ENCODE measurements around the gene COQ7. TPM values are rescaled to one million over a fixed set of nuclear protein-coding genes. Genes with fewer than 3 reads are reported as not detected.

COQ7 gene
- total and polyA plus RNA-seq, 2 of the 4 experiments (the other 2 are of a cell fraction), result 10.9 to 13.6 TPM

GRCh38 chr16:19077879-19078278 is 10.5 kb downstream of the COQ7 start:
- Histone ChIP-seq H4K20me1 (ENCODE audit: insufficient read depth, low read length) (no peaks in the 10 kb centered on the region), H3K27me3 (ENCODE audit: control insufficient read depth, insufficient read depth, low read length) (no peaks in the 10 kb centered on the region), H3K27ac (ENCODE audit: insufficient read depth, low read length) (no peak overlapping the region), H3K9ac (ENCODE audit: low read depth, low read length) (no peak overlapping the region), H2BK15ac (ENCODE audit: low read depth, low read length) (no peak overlapping the region), H3K56ac (ENCODE audit: extremely low read depth, insufficient read depth, low read length) (no peak overlapping the region), H3K4me3 (ENCODE audit: insufficient read depth, low read depth, low read length) (no peak overlapping the region), H3K4me2 (ENCODE audit: low read depth, low read length) (no peak overlapping the region), H3K18ac (ENCODE audit: low read depth, low read length) (no peak overlapping the region), H3K9me3 (ENCODE audit: control insufficient read depth, insufficient read depth, low read length) (no peaks in the 10 kb centered on the region), H2AK5ac (ENCODE audit: low read depth, low read length) (no peak overlapping the region), H4K5ac (ENCODE audit: low read depth, low read length) (no peak overlapping the region), H3K36me3 (ENCODE audit: control insufficient read depth, insufficient read depth, low read length) (peaks cover 15% of the 10 kb centered on the region), H4K8ac (ENCODE audit: low read depth in 2 of 2, low read length in 2 of 2) (no peak overlapping the region), H2AK9ac (replicated peaks; ENCODE audit: low read depth, low read length, poor library complexity) (no peak overlapping the region), H2AFZ (replicated peaks; ENCODE audit: low read length, poor library complexity) (no peak overlapping the region), H3K23ac (ENCODE audit: low read depth, low read length) (no peak overlapping the region), H2BK120ac (ENCODE audit: low read depth, low read length) (no peak overlapping the region), H3K4ac (ENCODE audit: low read depth, low read length) (no peak overlapping the region), H3K9me1 (ENCODE audit: insufficient read depth, low read length) (no peaks in the 10 kb centered on the region), H2BK5ac (ENCODE audit: low read depth, low read length, poor library complexity, severe bottlenecking) (no peak overlapping the region), H2BK20ac (ENCODE audit: low read depth, low read length) (no peak overlapping the region), H3K4me1 (ENCODE audit: control insufficient read depth, insufficient read depth, low read length) (peaks cover 2% of the 10 kb centered on the region; the same call in 1 of the 2 replicates), H3K14ac (replicated peaks; ENCODE audit: low read depth, low read length) (no peak overlapping the region), H3K79me1 (ENCODE audit: low read depth in 1 of 2, low read length in 2 of 2) (no peaks in the 10 kb centered on the region; a peak in 1 of 4 replicates), H4K91ac (ENCODE audit: insufficient read depth, low read depth, low read length) (no peak overlapping the region)
- intact Hi-C loops (cut with micrococcal nuclease), result no loop called here
- TF ChIP-seq NFE2L2 (IDR thresholded peaks at IDR 0.05; ENCODE audit: low read depth, low read length) (no peak), MAFK (IDR thresholded peaks at IDR 0.05; ENCODE audit: low read depth, low read length) (no peak), RFX5 (IDR thresholded peaks at IDR 0.05; ENCODE audit: low read depth, low read length) (no peak), USF2 (IDR thresholded peaks at IDR 0.05; ENCODE audit: low read depth, low read length) (no peak), CEBPB (IDR thresholded peaks at IDR 0.05; ENCODE audit: low read depth, low read length) (no peak), BHLHE40 (IDR thresholded peaks at IDR 0.05; ENCODE audit: low read depth, low read length) (no peak), CHD1 (IDR thresholded peaks at IDR 0.05; ENCODE audit: low read depth, low read length) (no peak), POLR2A (IDR thresholded peaks at IDR 0.05; ENCODE audit: low read depth, low read length) (no peak), RCOR1 (IDR thresholded peaks at IDR 0.05; ENCODE audit: insufficient replicate concordance, low read length) (no peak), MAZ (IDR thresholded peaks at IDR 0.05; ENCODE audit: borderline replicate concordance, low read depth, low read length) (no peak), MXI1 (IDR thresholded peaks at IDR 0.05; ENCODE audit: borderline replicate concordance, low read depth, low read length) (no peak), FOS (IDR thresholded peaks at IDR 0.05; ENCODE audit: low read depth, low read length) (no peak), CTCF (conservative IDR thresholded peaks at IDR 0.05; ENCODE audit: low read depth, low read length) (no peak), ELK1 (IDR thresholded peaks at IDR 0.05; ENCODE audit: borderline replicate concordance, low read depth, low read length) (no peak), SMC3 (IDR thresholded peaks at IDR 0.05; ENCODE audit: low read depth, low read length) (no peak), RAD21 (IDR thresholded peaks at IDR 0.05; ENCODE audit: low read length) (no peak)
- no peak for DNase-seq
- WGBS, 2 experiments (ENCODE audit: extremely low coverage in 2 of 2, insufficient read length in 1 of 2), result 100% methylated on average over 3 of the region's 6 CpGs; no CpG with 5 or more reads in 1 of the 2 experiments
- ChIA-PET CTCF (interaction anchor here (2.2 kb wide), 1 partner anchor 95 kb away, joined by 8 read pairs; the partner anchor contains the start of gene TMC7), POLR2A (ENCODE audit: unreplicated experiment) (no interaction called here)
- no TSS peak for BruUV-seq (replicated peaks)
- ATAC-seq (ENCODE audit: low read depth), result no peak
- in situ Hi-C loops (cut with MboI; ENCODE audit: low sequenced_read_pairs), result no loop called here
- dilution Hi-C loops (cut with HindIII; ENCODE audit: low sequenced_read_pairs, unreplicated experiment), result no loop called here
